BJ (cell line): Measurements from ENCODE around the gene IL1RL1. TPM values are rescaled to one million over a fixed set of nuclear protein-coding genes. Genes with fewer than 3 reads are reported as not detected.

Source experiments
- CTCF ChIA-PET: fragments of 350-600 bp; formaldehyde crosslinking; extraction: SDS; loops from one replicate; lab custom pipeline; 2021; ENCODE audit warnings: antibody characterized with exemption, inconsistent platforms; lab: Yijun Ruan, JAX
- POLR2A ChIA-PET: fragments of 300-600 bp; sonication (Branson Sonifier 250); formaldehyde crosslinking; extraction: SDS; loops from one replicate; lab custom pipeline; 2021; ENCODE audit warnings: antibody characterized with exemption; lab: Charles Lee
- DNase-seq: peaks from one replicate; pipeline ENCODE4 v3.0.0-alpha.2; 2011; ENCODE audit warnings: low read depth
- H3K27me3 ChIP-seq: 2 replicates; pipeline ENCODE4 v1.6.0; 2011; ENCODE audit warnings: low read length; ENCODE audit not compliant: control insufficient read depth, insufficient read depth
- H3K36me3 ChIP-seq: 2 replicates; pipeline ENCODE4 v1.5.1; 2011; ENCODE audit warnings: low read length; ENCODE audit not compliant: control insufficient read depth, insufficient read depth
- H3K4me3 ChIP-seq: 2 replicates; pipeline ENCODE4 v1.5.1; 2011; ENCODE audit warnings: low read depth, mild to moderate bottlenecking, control low read depth, low read length
- CTCF ChIP-seq: IDR thresholded peaks from 2 replicates; pipeline ENCODE4 v1.5.1; 2011; ENCODE audit warnings: low read depth, mild to moderate bottlenecking, control low read depth, inconsistent platforms, low read length, moderate library complexity; ENCODE audit not compliant: insufficient read depth
- polyA plus RNA-seq: library from polyadenylated mRNA; depleted of rRNA; stranded (reverse); fragments of >200 nt; gene quantifications from 2 replicates; pipeline ENCODE4 v1.2.3, GENCODE V29; 2011; rRNA removed

The IL1RL1 gene
- polyA plus RNA-seq, 1 experiment, result not detected

GRCh38 chr2:102397209-102397608 is 85.8 kb downstream of the IL1RL1 start:
- H3K27me3 ChIP-seq, result no peaks in the 10 kb centered on the region; the same call in 1 of the 2 replicates
- no peaks in the 10 kb centered on the region for H3K36me3 ChIP-seq
- no peak for TF ChIP-seq CTCF
- POLR2A ChIA-PET, result no interaction called here
- H3K4me3 ChIP-seq, result no peak overlapping the region
- DNase-seq, result no peak
- CTCF ChIA-PET, result no interaction called here

DNA sequence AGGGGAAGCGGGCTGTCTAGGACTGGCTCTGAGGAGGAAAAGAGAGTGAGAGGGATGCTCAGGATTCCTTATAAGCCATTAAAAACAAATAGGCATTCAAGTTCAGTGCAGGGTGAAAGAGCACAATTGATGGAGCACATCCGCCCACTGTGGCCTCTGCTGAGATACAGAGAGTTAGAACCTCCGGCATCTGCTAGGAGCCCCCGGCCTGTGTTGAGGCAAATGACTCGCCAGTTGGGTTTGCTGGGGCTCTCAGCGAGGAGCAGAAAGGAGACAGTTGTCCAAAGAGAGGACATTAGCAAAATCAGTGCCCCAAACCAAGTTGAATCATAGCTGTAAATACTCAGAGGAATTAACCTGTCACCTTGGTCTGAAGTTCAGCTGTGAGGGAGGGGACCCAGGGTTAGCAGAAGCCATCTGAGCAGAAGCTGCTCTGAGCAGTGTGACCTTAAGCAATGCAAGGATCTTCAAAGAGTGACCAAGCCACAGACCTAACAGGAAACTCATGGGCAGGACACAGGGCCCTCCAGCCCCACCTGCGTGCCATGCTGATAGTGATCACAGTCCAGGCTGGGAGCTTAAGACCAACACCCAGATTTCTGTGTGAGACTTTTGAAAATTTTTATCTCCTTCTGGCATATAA is 88.3 kb downstream of the IL1RL1 start:
- Histone ChIP-seq H3K4me3 (no peak overlapping the region), H3K36me3 (no peaks in the 10 kb centered on the region), H3K27me3 (no peaks in the 10 kb centered on the region; the same call in 1 of the 2 replicates)
- ChIA-PET POLR2A (no interaction called here), CTCF (no interaction called here)
- no peak for DNase-seq
- no peak for TF ChIP-seq CTCF

- POLR2A ChIA-PET, result no interaction called here
- CTCF ChIA-PET, result no interaction called here
- no peak for DNase-seq
- Histone ChIP-seq H3K4me3 (no peak overlapping the region), H3K27me3 (no peaks in the 10 kb centered on the region; the same call in 1 of the 2 replicates), H3K36me3 (no peaks in the 10 kb centered on the region)
- no peak for TF ChIP-seq CTCF
Measured at GRCh38 chr2:102401456-102401855, 90.1 kb downstream of the IL1RL1 start.

Other genes starting within 250 kb of the IL1RL1 start
- 37.3 and 43.4 TPM in 2 replicates for gene IL1R1, start 168.8 kb upstream of the IL1RL1 start, polyA plus RNA-seq
- 0.09 and 0.11 TPM in 2 replicates for gene IL1RL2, start 124.5 kb upstream of the IL1RL1 start, polyA plus RNA-seq
- gene IL18R1, start 44.2 kb downstream of the IL1RL1 start, polyA plus RNA-seq, result 0.11 TPM in 1 of 2 replicates, not detected in the other
- not detected in 2 replicates for gene IL18RAP, start 111.6 kb downstream of the IL1RL1 start, polyA plus RNA-seq
- gene SLC9A4, start 161.7 kb downstream of the IL1RL1 start, polyA plus RNA-seq, result not detected in 2 replicates